ENCODE measurements around the gene TMEM250.

- TF ChIP-seq CTCF (IDR thresholded peaks at IDR 0.05) (no peak), POLR2AphosphoS5 (IDR thresholded peaks at IDR 0.05; ENCODE audit: insufficient read depth in 1 of 2, low read depth in 1 of 2) (no peak)
Observed at GRCh38 chr9:136085815-136086212, 32.9 kb downstream of the TMEM250 start.
